Activated naive CD8-positive, alpha-beta T cell treated with anti-CD3 and anti-CD28 coated beads, Interleukin-2, amount 10 ng/mL, durations not matched to agents 7 days and 5 days (primary cell): ENCODE data around the gene POP5. TPM values are rescaled to one million over a fixed set of nuclear protein-coding genes. Genes with fewer than 3 reads are reported as not detected.

Source experiments
- total RNA-seq, 2 experiments: library from RNA; stranded (reverse); gene quantifications; one replicate each; pipeline ENCODE4 v1.2.3, GENCODE V29; 2021

The POP5 gene
- total RNA-seq, 2 experiments from 2014 or later: 59.4 to 62.3 TPM

Other genes with a start within 250 kb of the POP5 start
- not detected for gene MSI1, start 212.2 kb downstream of the POP5 start, total RNA-seq
- 100 to 1,000 TPM; 248 to 276 TPM for gene COX6A1, start 143.3 kb downstream of the POP5 start, total RNA-seq
- gene TRIAP1, start 135.0 kb downstream of the POP5 start, total RNA-seq: 10 to 100 TPM; 23.8 to 24.0 TPM
- 10 to 100 TPM; 26.4 to 31.3 TPM for gene GATC, start 135.0 kb downstream of the POP5 start, total RNA-seq
- gene SRSF9, start 111.7 kb downstream of the POP5 start, total RNA-seq: 100 to 1,000 TPM; 164 to 166 TPM
- 100 to 1,000 TPM; 146 to 153 TPM for gene DYNLL1, start 85.3 kb downstream of the POP5 start, total RNA-seq
- 10 to 100 TPM; 24.6 to 25.2 TPM for gene COQ5, start 52.2 kb downstream of the POP5 start, total RNA-seq
- gene RNF10, start 47.0 kb downstream of the POP5 start, total RNA-seq: 100 to 1,000 TPM; 205 to 216 TPM
- 1 to 10 TPM; 1.4 to 1.7 TPM for gene CABP1, start 59.2 kb upstream of the POP5 start, total RNA-seq
- 10 to 100 TPM; 64.5 to 76.1 TPM for gene MLEC, start 105.7 kb upstream of the POP5 start, total RNA-seq
- 10 to 100 TPM; 19.5 to 23.7 TPM for gene UNC119B, start 129.1 kb upstream of the POP5 start, total RNA-seq
- 10 to 100 TPM; 17.1 to 22.0 TPM for gene ACADS, start 144.4 kb upstream of the POP5 start, total RNA-seq